A673 (cell line): Measurements from ENCODE around the gene MICAL2.

Experiments used
- EZH2 ChIP-seq: fragments of 200-600 bp; sonication (generic); IDR thresholded peaks from 2 replicates; pipeline ENCODE4 v1.6.1; 2017; ENCODE audit warnings: borderline replicate concordance, low read depth, mild to moderate bottlenecking, mixed read lengths, antibody characterized with exemption, low read length; ENCODE audit not compliant: poor library complexity, severe bottlenecking
- TF ChIP-seq, protein P1 (sequence below): fragments of 300-800, 200-600 bp; sonication (generic); conservative IDR thresholded peaks from 2 replicates; pipeline ENCODE4 v1.5.1; 2017; ENCODE audit warnings: low read depth, mild to moderate bottlenecking, antibody characterized with exemption, low read length, moderate library complexity, mixed read lengths

DNA sequence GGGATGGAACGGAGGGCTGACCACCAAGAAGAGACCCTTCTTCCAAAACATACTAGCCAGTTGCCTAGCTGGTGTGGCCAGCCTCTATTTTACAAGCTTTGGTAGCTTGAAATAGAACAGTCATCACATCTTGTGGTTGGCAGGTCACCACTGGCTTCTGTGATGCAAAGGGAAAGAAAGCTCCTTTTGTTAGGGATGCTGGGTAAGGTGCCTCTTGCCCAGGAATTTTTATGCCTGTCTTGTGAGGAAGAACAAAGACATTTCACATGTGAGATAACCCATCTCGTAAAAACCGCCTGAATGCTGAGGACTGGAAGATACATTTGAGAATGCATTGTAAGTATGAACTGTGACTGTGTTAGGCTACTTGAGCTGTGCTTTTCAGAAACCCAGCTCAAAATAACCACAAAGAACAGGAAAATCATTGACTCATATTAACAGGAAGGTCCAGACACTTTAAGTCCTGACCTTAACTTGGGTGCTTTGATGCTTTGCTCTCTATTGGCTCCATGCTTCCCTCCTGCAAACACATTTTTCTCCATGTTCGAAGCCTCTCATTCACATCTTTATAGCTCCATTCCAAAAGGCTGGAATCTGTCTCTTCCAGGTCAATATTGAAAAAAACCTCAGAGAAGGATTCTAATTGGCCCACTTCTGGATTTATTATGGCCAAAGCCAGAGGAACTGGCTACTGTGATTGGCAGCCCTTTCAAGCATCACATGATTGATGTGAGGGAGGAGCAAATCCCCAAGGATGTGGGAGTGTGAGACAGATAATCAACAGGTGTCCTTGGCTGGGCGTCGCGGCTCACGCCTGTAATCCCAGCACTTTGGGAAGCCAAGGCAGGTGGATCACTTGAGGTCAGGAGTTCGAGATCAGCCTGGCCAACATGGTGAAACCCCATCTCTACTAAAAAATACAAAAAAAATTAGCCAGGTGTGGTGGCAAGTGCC, 53.9 kb downstream of the MICAL2 start:
- TF ChIP-seq, protein P1, sequence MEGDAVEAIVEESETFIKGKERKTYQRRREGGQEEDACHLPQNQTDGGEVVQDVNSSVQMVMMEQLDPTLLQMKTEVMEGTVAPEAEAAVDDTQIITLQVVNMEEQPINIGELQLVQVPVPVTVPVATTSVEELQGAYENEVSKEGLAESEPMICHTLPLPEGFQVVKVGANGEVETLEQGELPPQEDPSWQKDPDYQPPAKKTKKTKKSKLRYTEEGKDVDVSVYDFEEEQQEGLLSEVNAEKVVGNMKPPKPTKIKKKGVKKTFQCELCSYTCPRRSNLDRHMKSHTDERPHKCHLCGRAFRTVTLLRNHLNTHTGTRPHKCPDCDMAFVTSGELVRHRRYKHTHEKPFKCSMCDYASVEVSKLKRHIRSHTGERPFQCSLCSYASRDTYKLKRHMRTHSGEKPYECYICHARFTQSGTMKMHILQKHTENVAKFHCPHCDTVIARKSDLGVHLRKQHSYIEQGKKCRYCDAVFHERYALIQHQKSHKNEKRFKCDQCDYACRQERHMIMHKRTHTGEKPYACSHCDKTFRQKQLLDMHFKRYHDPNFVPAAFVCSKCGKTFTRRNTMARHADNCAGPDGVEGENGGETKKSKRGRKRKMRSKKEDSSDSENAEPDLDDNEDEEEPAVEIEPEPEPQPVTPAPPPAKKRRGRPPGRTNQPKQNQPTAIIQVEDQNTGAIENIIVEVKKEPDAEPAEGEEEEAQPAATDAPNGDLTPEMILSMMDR, result no peak
- no peak for TF ChIP-seq EZH2
